Mesenchymal stem cell (in vitro differentiated cells and primary cell): ENCODE measurements around the gene SERTAD2. TPM values are rescaled to one million over a fixed set of nuclear protein-coding genes. Genes with fewer than 3 reads are reported as not detected.
A peak's percentile ranks its signal among the peaks of the same experiment; 100 is the strongest.

Experiments used
- DNase-seq: peaks from one replicate; pipeline ENCODE4 v3.0.0-alpha.2; 2013
- H2AFZ ChIP-seq: one replicate; pipeline ENCODE4 v1.6.1; 2013; ENCODE audit warnings: low read depth, mild to moderate bottlenecking, control low read depth, inconsistent platforms, low read length, moderate library complexity
- H2AK5ac ChIP-seq: 2 replicates; pipeline ENCODE4 v1.6.1; 2013; ENCODE audit warnings: low read length, moderate library complexity, mild to moderate bottlenecking, inconsistent platforms; ENCODE audit not compliant: severe bottlenecking
- H2BK120ac ChIP-seq: one replicate; pipeline ENCODE4 v1.6.1; 2013; ENCODE audit warnings: low read depth, mild to moderate bottlenecking, inconsistent platforms, low read length, moderate library complexity
- H2BK12ac ChIP-seq, 2 experiments: one replicate each; pipeline ENCODE4 v1.6.1; 2013; ENCODE audit warnings: inconsistent platforms in 2 of 2, low read length in 2 of 2, mild to moderate bottlenecking in 2 of 2, moderate library complexity in 2 of 2, control low read depth in 1 of 2
- H2BK15ac ChIP-seq: one replicate; pipeline ENCODE4 v1.6.1; 2013; ENCODE audit warnings: mild to moderate bottlenecking, low read depth, inconsistent platforms; ENCODE audit not compliant: poor library complexity, severe bottlenecking
- H2BK5ac ChIP-seq: 2 replicates; pipeline ENCODE4 v1.6.1; 2013; ENCODE audit warnings: low read depth, mild to moderate bottlenecking, low read length, control low read depth, inconsistent platforms; ENCODE audit not compliant: poor library complexity, severe bottlenecking
- H3K14ac ChIP-seq, 2 experiments: one replicate each; pipeline ENCODE4 v1.6.1; 2013; ENCODE audit warnings: inconsistent platforms in 2 of 2, low read length in 2 of 2, control low read depth in 1 of 2, mild to moderate bottlenecking in 1 of 2, moderate library complexity in 1 of 2
- H3K18ac ChIP-seq, 2 experiments: one replicate each; pipeline ENCODE4 v1.6.1; 2013; ENCODE audit warnings: inconsistent platforms in 2 of 2, low read length in 2 of 2, control low read depth in 1 of 2, low read depth in 1 of 2, mild to moderate bottlenecking in 1 of 2
- H3K23ac ChIP-seq, 2 experiments: one replicate each; pipeline ENCODE4 v1.6.1; 2013; ENCODE audit warnings: inconsistent platforms in 2 of 2, low read length in 2 of 2, mild to moderate bottlenecking in 2 of 2, moderate library complexity in 2 of 2, control low read depth in 1 of 2
- H3K27ac ChIP-seq: 2 replicates; pipeline ENCODE4 v1.5.1; 2013; ENCODE audit warnings: mild to moderate bottlenecking, moderate library complexity, low read length, control low read depth, inconsistent platforms; ENCODE audit not compliant: poor library complexity, severe bottlenecking
- H3K27me3 ChIP-seq, 2 experiments: 2 replicates each; pipeline versions ENCODE4 v1.6.1 to v1.7.0; 2013; ENCODE audit warnings: low read length in 2 of 2, mild to moderate bottlenecking in 2 of 2, moderate library complexity in 2 of 2, control low read depth in 1 of 2, inconsistent platforms in 1 of 2; ENCODE audit not compliant: control insufficient read depth in 1 of 2, insufficient read depth in 1 of 2
- H3K36me3 ChIP-seq, 2 experiments: 2 replicates each; pipeline versions ENCODE4 v1.6.1 to v1.7.0; 2013; ENCODE audit warnings: low read length in 2 of 2, control low read depth in 1 of 2, inconsistent platforms in 1 of 2, low read depth in 1 of 2, mild to moderate bottlenecking in 1 of 2; ENCODE audit not compliant: insufficient read depth in 2 of 2, control insufficient read depth in 1 of 2
- H3K4ac ChIP-seq, 2 experiments: one replicate each; pipeline ENCODE4 v1.6.1; 2013; ENCODE audit warnings: inconsistent platforms in 2 of 2, low read length in 2 of 2, mild to moderate bottlenecking in 2 of 2, moderate library complexity in 2 of 2, control low read depth in 1 of 2, low read depth in 1 of 2
- H3K4me1 ChIP-seq: 2 replicates; pipeline ENCODE4 v1.6.1; 2013; ENCODE audit warnings: low read depth, low read length, control low read depth; ENCODE audit not compliant: control insufficient read depth, insufficient read depth
- H3K4me2 ChIP-seq: 2 replicates; pipeline ENCODE4 v1.6.1; 2013; ENCODE audit warnings: low read length, mild to moderate bottlenecking, inconsistent platforms; ENCODE audit not compliant: poor library complexity, severe bottlenecking
- H3K4me3 ChIP-seq, 2 experiments: 2 replicates each; pipeline versions ENCODE4 v1.5.1 to v1.7.0; 2013; ENCODE audit warnings: low read length in 2 of 2, mild to moderate bottlenecking in 2 of 2, control low read depth in 1 of 2, low read depth in 1 of 2; ENCODE audit not compliant: insufficient read depth in 1 of 2
- H3K79me1 ChIP-seq: replicated peaks from 2 replicates; pipeline ENCODE4 v1.6.1; 2013; ENCODE audit warnings: mild to moderate bottlenecking, control low read depth, low read length, inconsistent platforms; ENCODE audit not compliant: poor library complexity, severe bottlenecking
- H3K9ac ChIP-seq: 2 replicates; pipeline ENCODE4 v1.7.0; 2013; ENCODE audit warnings: mild to moderate bottlenecking, low read length, moderate library complexity
- H3K9me3 ChIP-seq: 2 replicates; pipeline ENCODE4 v1.7.0; 2013; ENCODE audit warnings: mild to moderate bottlenecking, low read length; ENCODE audit not compliant: control insufficient read depth
- H4K8ac ChIP-seq: one replicate; pipeline ENCODE4 v1.6.1; 2013; ENCODE audit warnings: inconsistent platforms, mild to moderate bottlenecking, low read length, moderate library complexity
- H4K91ac ChIP-seq: one replicate; pipeline ENCODE4 v1.6.1; 2013; ENCODE audit warnings: mild to moderate bottlenecking, low read length, inconsistent platforms
- WGBS: methylation state at CpG from one replicate; pipeline ENCODE4 v1.1.7; 2013; ENCODE audit warnings: mixed read lengths; 5-methylcytosine and 5-hydroxymethylcytosine counted together
- polyA plus RNA-seq, 2 experiments: library from polyadenylated mRNA; stranded (reverse); fragments of 200-250 nt; gene quantifications; one replicate each; pipeline ENCODE4 v1.2.3, GENCODE V29; 2013

Gene SERTAD2
- polyA plus RNA-seq (2013, experiment 1 of 2) = 18.5 TPM
- 16.0 TPM for polyA plus RNA-seq (2013, experiment 2 of 2)

GRCh38 chr2:64653109-64654062 is at the start of gene SERTAD2:
Gene SERTAD2, minus strand, starts transcription at chr2:64653913. Its CDS starts 17,042 bp downstream, at chr2:64636871.
- Histone ChIP-seq H4K91ac (peak within 1 kb of the TSS; percentile 92), H3K4me1 (peaks cover 16% of the 10 kb centered on the region), H2AK5ac (peak within 1 kb of the TSS; percentile 9), H4K8ac (peak within 1 kb of the TSS; percentile 91), H3K14ac (peak within 1 kb of the TSS; percentile 20 to 97), H2AFZ (peak within 1 kb of the TSS; percentile 88), H2BK5ac (peak within 1 kb of the TSS; percentile 98), H3K4me3 (peak within 1 kb of the TSS; percentile 89), H3K9ac (peak within 1 kb of the TSS; percentile 97), H2BK120ac (peak within 1 kb of the TSS; percentile 97), H3K4ac (peak within 1 kb of the TSS; percentile 93 to 96), H3K36me3 (peaks cover 0 to 8% of the 10 kb centered on the region in 2 experiments), H3K9me3 (no peaks in the 10 kb centered on the region), H2BK12ac (peak within 1 kb of the TSS; percentile 25 to 86), H3K23ac (peak within 1 kb of the TSS; percentile 61 to 95), H2BK15ac (peak within 1 kb of the TSS; percentile 96), H3K27me3 (no peaks in the 10 kb centered on the region), H3K79me1 (peaks cover 1% of the 10 kb centered on the region), H3K27ac (peak within 1 kb of the TSS; percentile 94), H3K18ac (peak within 1 kb of the TSS; percentile 95 to 98), H3K4me2 (peak within 1 kb of the TSS; percentile 96)
- under 1% methylated on average over 63 of the region's 109 CpGs for WGBS
- DNase-seq = peak; percentile 91

GRCh38 chr2:64700133-64700809 is 46.6 kb upstream of the SERTAD2 start:
- H3K4me3 ChIP-seq = no peak overlapping the region
- no peak overlapping the region for H3K4me2 ChIP-seq
- H3K27ac ChIP-seq = no peak overlapping the region
- DNase-seq = peak; percentile 43
- H3K4me1 ChIP-seq = peaks cover 6% of the 10 kb centered on the region
- no peak overlapping the region for H4K91ac ChIP-seq
- H3K23ac ChIP-seq = no peak overlapping the region
- no peak overlapping the region for H3K14ac ChIP-seq
- H2AFZ ChIP-seq = no peak overlapping the region
- H3K27me3 ChIP-seq = no peaks in the 10 kb centered on the region
- no peak overlapping the region for H4K8ac ChIP-seq
- H3K9me3 ChIP-seq = no peaks in the 10 kb centered on the region
- no peak overlapping the region for H2BK120ac ChIP-seq
- 99% methylated on average over 5 of the region's 5 CpGs for WGBS
- H3K4ac ChIP-seq = no peak overlapping the region
- H3K18ac ChIP-seq = no peak overlapping the region
- H2BK12ac ChIP-seq = no peak overlapping the region
- no peak overlapping the region for H2BK15ac ChIP-seq
- H2BK5ac ChIP-seq = no peak overlapping the region
- peak overlapping the region; percentile 48 for H3K9ac ChIP-seq
- H3K36me3 ChIP-seq = peaks cover 0 to 8% of the 10 kb centered on the region in 2 experiments
- H3K79me1 ChIP-seq = peaks cover 10% of the 10 kb centered on the region
- H2AK5ac ChIP-seq = no peak overlapping the region

GRCh38 chr2:64699712-64700111 is 46.0 kb upstream of the SERTAD2 start:
- peak overlapping the region; percentile 61 for H3K27ac ChIP-seq
- peak overlapping the region in 1 of 2 experiments; percentile 89 for H2BK12ac ChIP-seq
- H3K23ac ChIP-seq = no peak overlapping the region
- no peak overlapping the region for H2BK15ac ChIP-seq
- no peak overlapping the region for H2BK120ac ChIP-seq
- DNase-seq = no peak
- no peak overlapping the region for H2AFZ ChIP-seq
- H3K4me2 ChIP-seq = no peak overlapping the region
- H4K8ac ChIP-seq = no peak overlapping the region
- H3K27me3 ChIP-seq = no peaks in the 10 kb centered on the region
- H3K9me3 ChIP-seq = no peaks in the 10 kb centered on the region
- peaks cover 0 to 8% of the 10 kb centered on the region in 2 experiments for H3K36me3 ChIP-seq
- H3K4me3 ChIP-seq = no peak overlapping the region
- H3K4ac ChIP-seq = no peak overlapping the region
- peak overlapping the region; percentile 33 for H2BK5ac ChIP-seq
- peak overlapping the region; percentile 48 for H3K9ac ChIP-seq
- H3K79me1 ChIP-seq = peaks cover 10% of the 10 kb centered on the region
- H4K91ac ChIP-seq = peak overlapping the region; percentile 53
- no peak overlapping the region for H3K14ac ChIP-seq
- H3K4me1 ChIP-seq = peaks cover 6% of the 10 kb centered on the region
- peak overlapping the region; percentile 90 for H2AK5ac ChIP-seq
- peak overlapping the region; percentile 38 to 77 for H3K18ac ChIP-seq
- WGBS = 91% methylated on average over 8 of the region's 8 CpGs
